Thyroid gland (tissue), 4 donors: Measurements from ENCODE around the gene NAA20.

Experiments
- POLR2A ChIP-seq, 2 donors: fragments of 450-650 bp; IDR thresholded peaks; one replicate each; pipeline ENCODE4 v1.6.1; 2017; ENCODE audit warnings: antibody characterized with exemption in 2 of 2, mild to moderate bottlenecking in 2 of 2, moderate library complexity in 1 of 2
- TF ChIP-seq, protein P1 (sequence below), 6 experiments: fragments of 200-600 bp in 3 of 6; fragments of 450-650 bp in 3 of 6; sonication (generic) in 3 of 6; IDR thresholded peaks; one replicate each; pipeline ENCODE4 v1.5.1; 2016 to 2019; ENCODE audit warnings: antibody characterized with exemption in 6 of 6, mild to moderate bottlenecking in 2 of 6, inconsistent platforms in 1 of 6, moderate library complexity in 1 of 6

DNA sequence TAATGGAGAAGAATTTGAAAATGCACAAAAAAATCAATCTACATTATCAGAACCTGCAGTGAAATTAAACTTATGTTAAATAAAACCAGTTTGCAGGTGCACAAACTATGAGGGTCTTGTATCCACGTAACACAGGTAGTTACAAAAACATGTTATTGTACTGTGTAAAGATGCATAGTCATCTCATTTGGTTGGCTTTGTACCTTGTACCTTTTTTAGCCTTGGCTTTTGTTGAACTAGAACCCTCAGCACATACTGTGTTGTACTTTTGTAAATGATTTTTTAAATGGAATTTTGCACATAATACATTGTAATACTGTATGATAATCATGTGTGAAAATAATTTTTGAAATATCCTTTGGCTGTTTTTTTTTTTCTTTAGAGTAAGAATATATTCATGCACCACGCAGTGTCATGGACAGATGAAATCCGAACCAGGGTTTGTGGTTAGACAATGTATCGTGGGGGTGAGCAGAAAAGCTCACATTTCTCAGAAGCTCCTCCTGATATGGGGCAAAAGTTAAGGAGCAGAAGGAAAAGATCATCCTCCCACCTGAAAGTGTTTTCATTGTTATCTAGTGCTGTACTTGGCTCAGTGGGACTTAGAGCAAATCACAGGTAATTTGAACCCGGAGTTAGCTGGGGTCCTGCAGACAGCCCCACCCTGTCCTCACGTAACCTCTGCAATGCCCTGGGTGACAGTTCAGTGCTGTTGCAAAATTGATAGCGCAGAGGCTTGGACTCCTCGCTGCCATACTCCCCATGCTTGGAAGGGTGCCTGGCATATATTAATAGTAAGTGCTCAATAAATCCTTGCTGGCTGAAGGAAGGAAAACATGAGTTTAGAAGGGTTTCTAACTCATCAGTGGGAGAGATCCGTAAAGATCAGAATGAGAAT, 14.8 kb upstream of the NAA20 start:
- TF ChIP-seq, protein P1, sequence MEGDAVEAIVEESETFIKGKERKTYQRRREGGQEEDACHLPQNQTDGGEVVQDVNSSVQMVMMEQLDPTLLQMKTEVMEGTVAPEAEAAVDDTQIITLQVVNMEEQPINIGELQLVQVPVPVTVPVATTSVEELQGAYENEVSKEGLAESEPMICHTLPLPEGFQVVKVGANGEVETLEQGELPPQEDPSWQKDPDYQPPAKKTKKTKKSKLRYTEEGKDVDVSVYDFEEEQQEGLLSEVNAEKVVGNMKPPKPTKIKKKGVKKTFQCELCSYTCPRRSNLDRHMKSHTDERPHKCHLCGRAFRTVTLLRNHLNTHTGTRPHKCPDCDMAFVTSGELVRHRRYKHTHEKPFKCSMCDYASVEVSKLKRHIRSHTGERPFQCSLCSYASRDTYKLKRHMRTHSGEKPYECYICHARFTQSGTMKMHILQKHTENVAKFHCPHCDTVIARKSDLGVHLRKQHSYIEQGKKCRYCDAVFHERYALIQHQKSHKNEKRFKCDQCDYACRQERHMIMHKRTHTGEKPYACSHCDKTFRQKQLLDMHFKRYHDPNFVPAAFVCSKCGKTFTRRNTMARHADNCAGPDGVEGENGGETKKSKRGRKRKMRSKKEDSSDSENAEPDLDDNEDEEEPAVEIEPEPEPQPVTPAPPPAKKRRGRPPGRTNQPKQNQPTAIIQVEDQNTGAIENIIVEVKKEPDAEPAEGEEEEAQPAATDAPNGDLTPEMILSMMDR (IDR thresholded peaks at IDR 0.05), result no peak
- TF ChIP-seq POLR2A (IDR thresholded peaks at IDR 0.05), result no peak
